Measurements from ENCODE around the gene TIGD6. TPM values are rescaled to one million over a fixed set of nuclear protein-coding genes. Genes with fewer than 3 reads are reported as not detected.
A peak's percentile ranks its signal among the peaks of the same experiment; 100 is the strongest.

Gene TIGD6
- total and polyA plus RNA-seq, 9 of the 15 experiments (the other 6 are each of a cell fraction or from before 2014, with no cell fraction given): 1.8 to 6.3 (median 3.9) TPM

DNA sequence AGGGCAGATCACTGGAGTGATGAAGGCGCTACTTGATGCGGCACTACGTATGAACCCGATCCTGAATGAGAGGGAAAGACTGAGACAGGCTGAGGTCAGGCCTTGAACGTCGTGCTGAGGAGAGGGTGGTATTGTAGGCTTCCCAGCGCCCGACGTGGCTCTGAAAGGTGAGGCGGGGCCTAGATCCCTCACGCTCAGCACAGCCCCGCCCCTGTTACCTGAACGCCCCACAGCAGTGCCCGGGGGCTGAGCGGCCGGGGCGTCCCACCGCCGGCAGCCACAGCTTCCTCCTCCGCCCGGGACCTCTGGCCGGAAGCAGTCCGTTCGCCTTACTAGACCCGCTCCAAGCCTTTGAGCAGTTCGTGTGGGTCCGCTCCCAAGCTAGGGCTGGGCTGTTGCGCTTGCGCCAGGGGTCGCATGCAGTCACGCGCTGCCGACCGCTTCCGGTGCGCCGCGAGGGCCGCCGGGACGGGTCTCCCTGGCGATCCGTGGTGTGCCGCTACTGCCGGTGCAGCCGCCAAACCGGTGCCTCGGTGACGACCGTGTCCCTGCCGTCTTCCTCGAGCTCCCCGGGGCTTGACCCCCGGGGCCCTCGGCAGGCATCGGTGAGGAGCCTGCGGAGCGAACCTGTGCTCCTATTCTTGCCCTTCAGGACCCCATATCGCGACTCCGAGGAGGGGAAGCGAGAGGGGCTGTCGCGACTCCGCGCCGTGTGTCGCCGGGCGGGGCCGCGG, at the start of gene TIGD6, which contains the start of gene HMGXB3 (continued):
- TF ChIP-seq, protein P1, sequence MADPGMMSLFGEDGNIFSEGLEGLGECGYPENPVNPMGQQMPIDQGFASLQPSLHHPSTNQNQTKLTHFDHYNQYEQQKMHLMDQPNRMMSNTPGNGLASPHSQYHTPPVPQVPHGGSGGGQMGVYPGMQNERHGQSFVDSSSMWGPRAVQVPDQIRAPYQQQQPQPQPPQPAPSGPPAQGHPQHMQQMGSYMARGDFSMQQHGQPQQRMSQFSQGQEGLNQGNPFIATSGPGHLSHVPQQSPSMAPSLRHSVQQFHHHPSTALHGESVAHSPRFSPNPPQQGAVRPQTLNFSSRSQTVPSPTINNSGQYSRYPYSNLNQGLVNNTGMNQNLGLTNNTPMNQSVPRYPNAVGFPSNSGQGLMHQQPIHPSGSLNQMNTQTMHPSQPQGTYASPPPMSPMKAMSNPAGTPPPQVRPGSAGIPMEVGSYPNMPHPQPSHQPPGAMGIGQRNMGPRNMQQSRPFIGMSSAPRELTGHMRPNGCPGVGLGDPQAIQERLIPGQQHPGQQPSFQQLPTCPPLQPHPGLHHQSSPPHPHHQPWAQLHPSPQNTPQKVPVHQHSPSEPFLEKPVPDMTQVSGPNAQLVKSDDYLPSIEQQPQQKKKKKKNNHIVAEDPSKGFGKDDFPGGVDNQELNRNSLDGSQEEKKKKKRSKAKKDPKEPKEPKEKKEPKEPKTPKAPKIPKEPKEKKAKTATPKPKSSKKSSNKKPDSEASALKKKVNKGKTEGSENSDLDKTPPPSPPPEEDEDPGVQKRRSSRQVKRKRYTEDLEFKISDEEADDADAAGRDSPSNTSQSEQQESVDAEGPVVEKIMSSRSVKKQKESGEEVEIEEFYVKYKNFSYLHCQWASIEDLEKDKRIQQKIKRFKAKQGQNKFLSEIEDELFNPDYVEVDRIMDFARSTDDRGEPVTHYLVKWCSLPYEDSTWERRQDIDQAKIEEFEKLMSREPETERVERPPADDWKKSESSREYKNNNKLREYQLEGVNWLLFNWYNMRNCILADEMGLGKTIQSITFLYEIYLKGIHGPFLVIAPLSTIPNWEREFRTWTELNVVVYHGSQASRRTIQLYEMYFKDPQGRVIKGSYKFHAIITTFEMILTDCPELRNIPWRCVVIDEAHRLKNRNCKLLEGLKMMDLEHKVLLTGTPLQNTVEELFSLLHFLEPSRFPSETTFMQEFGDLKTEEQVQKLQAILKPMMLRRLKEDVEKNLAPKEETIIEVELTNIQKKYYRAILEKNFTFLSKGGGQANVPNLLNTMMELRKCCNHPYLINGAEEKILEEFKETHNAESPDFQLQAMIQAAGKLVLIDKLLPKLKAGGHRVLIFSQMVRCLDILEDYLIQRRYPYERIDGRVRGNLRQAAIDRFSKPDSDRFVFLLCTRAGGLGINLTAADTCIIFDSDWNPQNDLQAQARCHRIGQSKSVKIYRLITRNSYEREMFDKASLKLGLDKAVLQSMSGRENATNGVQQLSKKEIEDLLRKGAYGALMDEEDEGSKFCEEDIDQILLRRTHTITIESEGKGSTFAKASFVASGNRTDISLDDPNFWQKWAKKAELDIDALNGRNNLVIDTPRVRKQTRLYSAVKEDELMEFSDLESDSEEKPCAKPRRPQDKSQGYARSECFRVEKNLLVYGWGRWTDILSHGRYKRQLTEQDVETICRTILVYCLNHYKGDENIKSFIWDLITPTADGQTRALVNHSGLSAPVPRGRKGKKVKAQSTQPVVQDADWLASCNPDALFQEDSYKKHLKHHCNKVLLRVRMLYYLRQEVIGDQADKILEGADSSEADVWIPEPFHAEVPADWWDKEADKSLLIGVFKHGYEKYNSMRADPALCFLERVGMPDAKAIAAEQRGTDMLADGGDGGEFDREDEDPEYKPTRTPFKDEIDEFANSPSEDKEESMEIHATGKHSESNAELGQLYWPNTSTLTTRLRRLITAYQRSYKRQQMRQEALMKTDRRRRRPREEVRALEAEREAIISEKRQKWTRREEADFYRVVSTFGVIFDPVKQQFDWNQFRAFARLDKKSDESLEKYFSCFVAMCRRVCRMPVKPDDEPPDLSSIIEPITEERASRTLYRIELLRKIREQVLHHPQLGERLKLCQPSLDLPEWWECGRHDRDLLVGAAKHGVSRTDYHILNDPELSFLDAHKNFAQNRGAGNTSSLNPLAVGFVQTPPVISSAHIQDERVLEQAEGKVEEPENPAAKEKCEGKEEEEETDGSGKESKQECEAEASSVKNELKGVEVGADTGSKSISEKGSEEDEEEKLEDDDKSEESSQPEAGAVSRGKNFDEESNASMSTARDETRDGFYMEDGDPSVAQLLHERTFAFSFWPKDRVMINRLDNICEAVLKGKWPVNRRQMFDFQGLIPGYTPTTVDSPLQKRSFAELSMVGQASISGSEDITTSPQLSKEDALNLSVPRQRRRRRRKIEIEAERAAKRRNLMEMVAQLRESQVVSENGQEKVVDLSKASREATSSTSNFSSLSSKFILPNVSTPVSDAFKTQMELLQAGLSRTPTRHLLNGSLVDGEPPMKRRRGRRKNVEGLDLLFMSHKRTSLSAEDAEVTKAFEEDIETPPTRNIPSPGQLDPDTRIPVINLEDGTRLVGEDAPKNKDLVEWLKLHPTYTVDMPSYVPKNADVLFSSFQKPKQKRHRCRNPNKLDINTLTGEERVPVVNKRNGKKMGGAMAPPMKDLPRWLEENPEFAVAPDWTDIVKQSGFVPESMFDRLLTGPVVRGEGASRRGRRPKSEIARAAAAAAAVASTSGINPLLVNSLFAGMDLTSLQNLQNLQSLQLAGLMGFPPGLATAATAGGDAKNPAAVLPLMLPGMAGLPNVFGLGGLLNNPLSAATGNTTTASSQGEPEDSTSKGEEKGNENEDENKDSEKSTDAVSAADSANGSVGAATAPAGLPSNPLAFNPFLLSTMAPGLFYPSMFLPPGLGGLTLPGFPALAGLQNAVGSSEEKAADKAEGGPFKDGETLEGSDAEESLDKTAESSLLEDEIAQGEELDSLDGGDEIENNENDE (IDR thresholded peaks at IDR 0.05; ENCODE audit: low read depth, low read length): peak; percentile 42
- TF ChIP-seq, protein P2, sequence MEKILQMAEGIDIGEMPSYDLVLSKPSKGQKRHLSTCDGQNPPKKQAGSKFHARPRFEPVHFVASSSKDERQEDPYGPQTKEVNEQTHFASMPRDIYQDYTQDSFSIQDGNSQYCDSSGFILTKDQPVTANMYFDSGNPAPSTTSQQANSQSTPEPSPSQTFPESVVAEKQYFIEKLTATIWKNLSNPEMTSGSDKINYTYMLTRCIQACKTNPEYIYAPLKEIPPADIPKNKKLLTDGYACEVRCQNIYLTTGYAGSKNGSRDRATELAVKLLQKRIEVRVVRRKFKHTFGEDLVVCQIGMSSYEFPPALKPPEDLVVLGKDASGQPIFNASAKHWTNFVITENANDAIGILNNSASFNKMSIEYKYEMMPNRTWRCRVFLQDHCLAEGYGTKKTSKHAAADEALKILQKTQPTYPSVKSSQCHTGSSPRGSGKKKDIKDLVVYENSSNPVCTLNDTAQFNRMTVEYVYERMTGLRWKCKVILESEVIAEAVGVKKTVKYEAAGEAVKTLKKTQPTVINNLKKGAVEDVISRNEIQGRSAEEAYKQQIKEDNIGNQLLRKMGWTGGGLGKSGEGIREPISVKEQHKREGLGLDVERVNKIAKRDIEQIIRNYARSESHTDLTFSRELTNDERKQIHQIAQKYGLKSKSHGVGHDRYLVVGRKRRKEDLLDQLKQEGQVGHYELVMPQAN (IDR thresholded peaks at IDR 0.05; ENCODE audit: borderline replicate concordance): peak; percentile 62
- peak in 1 of 2 experiments; percentile 77; a peak in 2 of 4 replicates for TF ChIP-seq SRF (CRISPR knock-in tag; IDR thresholded peaks at IDR 0.05)
